ENCODE results near the gene ENTPD3. TPM values are rescaled to one million over a fixed set of nuclear protein-coding genes. Genes with fewer than 3 reads are reported as not detected.
"Not testable (repeated sequence)": the region's sequence is repeated elsewhere in the genome, so short reads cannot be mapped to it uniquely, and the experiment has no call there.

Gene ENTPD3
- total RNA-seq, 1 donor: not detected

GRCh38 chr3:40456279-40456939 lies 69.4 kb downstream of the ENTPD3 start:
- no peak for DNase-seq (ENCODE audit: low read depth)
- peak overlapping the region; percentile 86 for H3K4me3 ChIP-seq (ENCODE audit: low read depth, low read length)
- no peak for TF ChIP-seq CTCF (IDR thresholded peaks at IDR 0.05; ENCODE audit: insufficient read depth, low read depth, low read length)

GRCh38 chr3:40456940-40457823 lies 70.2 kb downstream of the ENTPD3 start, which contains the start of gene RPL14:
Gene RPL14 (plus strand): TSS chr3:40457339. CDS start chr3:40457472, 133 bp downstream.
- peak within 1 kb of the TSS; percentile 86 for H3K4me3 ChIP-seq (ENCODE audit: low read depth, low read length)
- no peak for TF ChIP-seq CTCF (IDR thresholded peaks at IDR 0.05; ENCODE audit: insufficient read depth, low read depth, low read length)
- peak; percentile 96 for DNase-seq (ENCODE audit: low read depth)

- no peak for TF ChIP-seq CTCF (IDR thresholded peaks at IDR 0.05; ENCODE audit: insufficient read depth, low read depth, low read length)
These were observed 71.5 kb downstream of the ENTPD3 start for GRCh38 chr3:40458473-40458872.

GRCh38 chr3:40460481-40460880 lies 73.5 kb downstream of the ENTPD3 start:
- H3K4me3 ChIP-seq (ENCODE audit: low read depth, low read length); DNase-seq (ENCODE audit: low read depth): not testable (repeated sequence)

More at GRCh38 chr3:40458473-40458872, 71.5 kb downstream of the ENTPD3 start:
- H3K4me3 ChIP-seq (ENCODE audit: low read depth, low read length): peak overlapping the region; percentile 86
- DNase-seq (ENCODE audit: low read depth): no peak

- H3K4me3 ChIP-seq (ENCODE audit: low read depth, low read length): no peak overlapping the region
- DNase-seq (ENCODE audit: low read depth): no peak
- TF ChIP-seq CTCF (IDR thresholded peaks at IDR 0.05; ENCODE audit: insufficient read depth, low read depth, low read length): no peak
These were observed 74.2 kb downstream of the ENTPD3 start for GRCh38 chr3:40461161-40461560.

- DNase-seq (ENCODE audit: low read depth); H3K4me3 ChIP-seq (ENCODE audit: low read depth, low read length): not testable (repeated sequence)
These were observed 75.9 kb downstream of the ENTPD3 start for GRCh38 chr3:40462838-40463237.

GRCh38 chr3:40463579-40463978 lies 76.6 kb downstream of the ENTPD3 start:
- DNase-seq (ENCODE audit: low read depth): no peak
- no peak for TF ChIP-seq CTCF (IDR thresholded peaks at IDR 0.05; ENCODE audit: insufficient read depth, low read depth, low read length)
- H3K4me3 ChIP-seq (ENCODE audit: low read depth, low read length): no peak overlapping the region
